Pericardium fibroblast (primary cell): ENCODE data around the gene SMOC1. TPM values are rescaled to one million over a fixed set of nuclear protein-coding genes. Genes with fewer than 3 reads are reported as not detected.

Experiments
- total RNA-seq: library from RNA; depleted of rRNA; stranded (reverse); fragments of >200 nt; gene quantifications from 2 replicates; pipeline ENCODE4 v1.2.3, GENCODE V29; 2015

SMOC1 gene
- 2.4 TPM in 1 of 2 replicates, not detected in the other for total RNA-seq

DNA sequence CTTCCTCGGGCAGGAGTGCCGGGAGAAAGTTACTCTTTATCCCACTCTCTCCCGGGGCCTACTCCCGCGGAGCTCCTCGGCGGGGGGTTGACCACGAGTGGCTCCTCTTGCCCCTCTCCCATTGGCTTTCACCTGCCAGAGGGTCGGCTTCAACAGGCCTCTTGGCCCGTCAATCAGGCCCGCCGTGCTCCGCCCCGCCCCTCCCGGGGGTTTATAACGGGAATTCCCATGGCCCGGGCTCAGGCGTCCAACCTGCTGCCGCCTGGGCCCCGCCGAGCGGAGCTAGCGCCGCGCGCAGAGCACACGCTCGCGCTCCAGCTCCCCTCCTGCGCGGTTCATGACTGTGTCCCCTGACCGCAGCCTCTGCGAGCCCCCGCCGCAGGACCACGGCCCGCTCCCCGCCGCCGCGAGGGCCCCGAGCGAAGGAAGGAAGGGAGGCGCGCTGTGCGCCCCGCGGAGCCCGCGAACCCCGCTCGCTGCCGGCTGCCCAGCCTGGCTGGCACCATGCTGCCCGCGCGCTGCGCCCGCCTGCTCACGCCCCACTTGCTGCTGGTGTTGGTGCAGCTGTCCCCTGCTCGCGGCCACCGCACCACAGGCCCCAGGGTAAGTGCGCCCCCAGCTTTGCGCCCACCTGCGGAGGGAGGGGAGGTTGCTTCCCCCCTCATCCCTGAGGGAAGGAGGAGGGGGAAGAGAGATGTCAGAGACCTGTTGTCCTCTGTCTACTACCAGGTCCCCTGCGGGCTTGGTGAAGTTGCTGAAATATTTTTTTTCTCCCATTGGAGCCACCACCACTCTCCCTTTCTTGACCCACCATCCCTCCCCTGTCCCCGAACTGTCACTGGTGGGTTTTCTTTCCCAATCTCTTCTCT is at the start of gene SMOC1:
Gene SMOC1 (plus strand): TSS at position 242 of the 869 bp plus-strand sequence. CDS start 263 bp downstream, at position 505.

Other genes starting within 250 kb of the SMOC1 start
- 142 and 157 TPM in 2 replicates for gene SRSF5, start 112.3 kb upstream of the SMOC1 start, total RNA-seq
- gene SLC10A1, start 82.2 kb upstream of the SMOC1 start, total RNA-seq: not detected in 2 replicates